Breast epithelium (tissue), 4 donors: Measurements from ENCODE around the gene CCDC127. TPM values are rescaled to one million over a fixed set of nuclear protein-coding genes. Genes with fewer than 3 reads are reported as not detected.

Experiments
- DNase-seq, 2 donors: peaks; one replicate each; pipeline ENCODE4 v3.0.0-alpha.2; 2019; ENCODE audit warnings: low spot score in 2 of 2
- H3K27ac ChIP-seq, 2 donors: fragments of 200-600 bp; sonication (generic) in 1 of 2; one replicate each; pipeline ENCODE4 v1.5.1; 2016 to 2019; ENCODE audit warnings: mild to moderate bottlenecking in 1 of 2
- H3K27me3 ChIP-seq, 2 donors: fragments of 200-600 bp; sonication (generic) in 1 of 2; one replicate each; pipeline versions ENCODE4 v1.5.1 to v1.6.0; 2017 to 2019; ENCODE audit warnings: control low read depth in 1 of 2, mild to moderate bottlenecking in 1 of 2
- H3K36me3 ChIP-seq: fragments of 200-600 bp; one replicate; pipeline ENCODE4 v1.5.1; 2019
- H3K4me1 ChIP-seq, 2 donors: fragments of 200-600 bp; sonication (generic); one replicate each; pipeline ENCODE4 v1.5.1; 2016 to 2019; ENCODE audit warnings: control low read depth in 1 of 2
- H3K4me3 ChIP-seq, 3 donors: fragments of 200-600 bp; sonication (generic); 1 replicate in 2 of 3; 2 replicates in 1 of 3; pipeline ENCODE4 v1.5.1; 2016 to 2019; ENCODE audit warnings: mild to moderate bottlenecking in 3 of 3, moderate library complexity in 2 of 3
- H3K9me3 ChIP-seq, 2 donors: fragments of 200-600 bp; sonication (generic) in 1 of 2; one replicate each; pipeline ENCODE4 v1.5.1; 2016 to 2019; ENCODE audit warnings: control low read depth in 1 of 2
- CTCF ChIP-seq, 3 donors: fragments of 450-650 bp; IDR thresholded peaks; one replicate each; pipeline ENCODE4 v1.5.1; 2016 to 2017; ENCODE audit warnings: antibody characterized with exemption in 3 of 3, mild to moderate bottlenecking in 3 of 3, moderate library complexity in 3 of 3
- POLR2A ChIP-seq: fragments of 450-650 bp; IDR thresholded peaks from one replicate; pipeline ENCODE4 v1.6.1; 2016; ENCODE audit warnings: antibody characterized with exemption, mild to moderate bottlenecking, moderate library complexity
- POLR2AphosphoS5 ChIP-seq, 3 donors: sonication (generic); formaldehyde crosslinking; IDR thresholded peaks; one replicate each; pipeline ENCODE4 v1.6.1; 2017; ENCODE audit warnings: antibody characterized with exemption in 3 of 3
- intact Hi-C: fragments of 100-400 bp; cut with DNase I; formaldehyde crosslinking; loops from one replicate; pipeline ENCODE4 v1.15.1; 2023; ENCODE audit warnings: low total_unique reads
- total RNA-seq, 3 donors: library from RNA; depleted of rRNA; stranded (reverse); fragments of >200 nt; gene quantifications; one replicate each; pipeline ENCODE4 v1.1.0, GENCODE V29; 2016

CCDC127 gene
- total RNA-seq, 3 donors from 2014 or later, result 5.0 to 5.6 (median 5.3) TPM

- intact Hi-C loops, result no loop called here
- no peaks in the 10 kb centered on the region for H3K9me3 ChIP-seq
- no peaks in the 10 kb centered on the region for H3K27me3 ChIP-seq
- H3K27ac ChIP-seq, result no peak overlapping the region
- no peaks in the 10 kb centered on the region for H3K36me3 ChIP-seq
- no peak overlapping the region for H3K4me3 ChIP-seq
- DNase-seq, result no peak
- no peaks in the 10 kb centered on the region for H3K4me1 ChIP-seq
- no peak for TF ChIP-seq POLR2AphosphoS5 (IDR thresholded peaks at IDR 0.05)
- no peak for TF ChIP-seq CTCF (IDR thresholded peaks at IDR 0.05)
- no peak for TF ChIP-seq POLR2A
These were observed 17.0 kb downstream of the CCDC127 start for GRCh38 chr5:200985-201384.

- H3K36me3 ChIP-seq, result no peaks in the 10 kb centered on the region
- no peaks in the 10 kb centered on the region for H3K27me3 ChIP-seq
- intact Hi-C loops, result no loop called here
- H3K4me3 ChIP-seq, result no peak overlapping the region
- H3K27ac ChIP-seq, result no peak overlapping the region
- no peaks in the 10 kb centered on the region for H3K4me1 ChIP-seq
- no peak for DNase-seq
- TF ChIP-seq CTCF (IDR thresholded peaks at IDR 0.05) (no peak), POLR2A (no peak), POLR2AphosphoS5 (IDR thresholded peaks at IDR 0.05) (no peak)
- no peaks in the 10 kb centered on the region for H3K9me3 ChIP-seq
These were observed 17.9 kb downstream of the CCDC127 start for GRCh38 chr5:199950-200645.

- no peak overlapping the region for H3K27ac ChIP-seq
- DNase-seq, result no peak
- H3K4me3 ChIP-seq, result no peak overlapping the region
- intact Hi-C loops, result no loop called here
- no peaks in the 10 kb centered on the region for H3K9me3 ChIP-seq
- H3K27me3 ChIP-seq, result no peaks in the 10 kb centered on the region
- TF ChIP-seq POLR2A, result no peak
- TF ChIP-seq POLR2AphosphoS5 (IDR thresholded peaks at IDR 0.05), result no peak
- TF ChIP-seq CTCF (IDR thresholded peaks at IDR 0.05), result no peak
- no peaks in the 10 kb centered on the region for H3K4me1 ChIP-seq
- H3K36me3 ChIP-seq, result no peaks in the 10 kb centered on the region
These were observed 18.6 kb downstream of the CCDC127 start for GRCh38 chr5:199197-199949.

- Histone ChIP-seq H3K4me1 (no peaks in the 10 kb centered on the region), H3K9me3 (no peaks in the 10 kb centered on the region), H3K36me3 (no peaks in the 10 kb centered on the region), H3K4me3 (no peak overlapping the region), H3K27me3 (no peaks in the 10 kb centered on the region), H3K27ac (no peak overlapping the region)
- intact Hi-C loops, result no loop called here
- no peak for TF ChIP-seq POLR2A
- no peak for TF ChIP-seq CTCF (IDR thresholded peaks at IDR 0.05)
- no peak for TF ChIP-seq POLR2AphosphoS5 (IDR thresholded peaks at IDR 0.05)
- DNase-seq, result no peak
These were observed 19.3 kb downstream of the CCDC127 start for GRCh38 chr5:198516-199196.
